Measurements from ENCODE around the gene MGAT3. TPM values are rescaled to one million over a fixed set of nuclear protein-coding genes. Genes with fewer than 3 reads are reported as not detected.

Gene MGAT3
- total and polyA plus RNA-seq, 9 of the 15 experiments (the other 6 are each of a cell fraction or from before 2014, with no cell fraction given), result 0.10 to 11.5 (median 4.6) TPM

DNA sequence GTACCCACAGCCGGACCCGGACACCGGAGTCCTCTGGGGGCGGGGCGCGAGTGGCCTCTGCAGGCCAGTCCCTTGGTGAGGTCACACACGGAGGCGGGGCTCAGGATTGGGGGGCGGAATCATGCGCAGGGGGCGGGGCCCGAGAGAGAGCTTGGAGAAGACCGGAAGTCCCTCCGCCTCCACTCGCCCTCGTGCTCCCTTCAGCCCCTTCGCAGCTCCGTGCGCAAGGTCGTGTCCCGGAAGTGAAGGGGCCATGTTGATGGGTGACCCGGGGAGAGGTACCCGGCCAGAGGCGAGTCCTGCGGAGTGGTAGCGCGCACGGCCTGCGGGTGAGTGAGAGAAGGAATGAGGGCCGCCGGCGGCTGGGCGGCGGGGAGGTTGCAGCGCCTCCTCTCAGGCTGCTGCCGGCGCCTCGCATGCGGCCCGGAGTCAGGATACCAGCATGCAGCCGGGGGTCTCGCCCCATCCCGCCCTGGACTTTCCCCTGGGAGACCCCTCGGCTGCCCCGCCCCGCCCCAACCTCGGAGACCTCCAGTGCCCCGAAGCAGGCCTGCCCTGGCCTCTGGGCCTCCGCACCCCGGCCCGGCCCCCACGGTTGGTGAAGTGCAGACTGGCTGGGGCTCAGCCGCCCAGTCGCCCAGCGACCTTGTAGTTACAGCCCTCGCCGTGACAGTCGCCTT, 45.4 kb downstream of the MGAT3 start, which contains the start of gene MIEF1 (continued):
- TF ChIP-seq, protein P1, sequence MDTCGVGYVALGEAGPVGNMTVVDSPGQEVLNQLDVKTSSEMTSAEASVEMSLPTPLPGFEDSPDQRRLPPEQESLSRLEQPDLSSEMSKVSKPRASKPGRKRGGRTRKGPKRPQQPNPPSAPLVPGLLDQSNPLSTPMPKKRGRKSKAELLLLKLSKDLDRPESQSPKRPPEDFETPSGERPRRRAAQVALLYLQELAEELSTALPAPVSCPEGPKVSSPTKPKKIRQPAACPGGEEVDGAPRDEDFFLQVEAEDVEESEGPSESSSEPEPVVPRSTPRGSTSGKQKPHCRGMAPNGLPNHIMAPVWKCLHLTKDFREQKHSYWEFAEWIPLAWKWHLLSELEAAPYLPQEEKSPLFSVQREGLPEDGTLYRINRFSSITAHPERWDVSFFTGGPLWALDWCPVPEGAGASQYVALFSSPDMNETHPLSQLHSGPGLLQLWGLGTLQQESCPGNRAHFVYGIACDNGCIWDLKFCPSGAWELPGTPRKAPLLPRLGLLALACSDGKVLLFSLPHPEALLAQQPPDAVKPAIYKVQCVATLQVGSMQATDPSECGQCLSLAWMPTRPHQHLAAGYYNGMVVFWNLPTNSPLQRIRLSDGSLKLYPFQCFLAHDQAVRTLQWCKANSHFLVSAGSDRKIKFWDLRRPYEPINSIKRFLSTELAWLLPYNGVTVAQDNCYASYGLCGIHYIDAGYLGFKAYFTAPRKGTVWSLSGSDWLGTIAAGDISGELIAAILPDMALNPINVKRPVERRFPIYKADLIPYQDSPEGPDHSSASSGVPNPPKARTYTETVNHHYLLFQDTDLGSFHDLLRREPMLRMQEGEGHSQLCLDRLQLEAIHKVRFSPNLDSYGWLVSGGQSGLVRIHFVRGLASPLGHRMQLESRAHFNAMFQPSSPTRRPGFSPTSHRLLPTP (IDR thresholded peaks at IDR 0.05; ENCODE audit: borderline replicate concordance, extremely low read depth, insufficient read length), result no peak
- no peak for TF ChIP-seq ZNF324 (CRISPR knock-in tag; IDR thresholded peaks at IDR 0.05)
- TF ChIP-seq, protein P2, sequence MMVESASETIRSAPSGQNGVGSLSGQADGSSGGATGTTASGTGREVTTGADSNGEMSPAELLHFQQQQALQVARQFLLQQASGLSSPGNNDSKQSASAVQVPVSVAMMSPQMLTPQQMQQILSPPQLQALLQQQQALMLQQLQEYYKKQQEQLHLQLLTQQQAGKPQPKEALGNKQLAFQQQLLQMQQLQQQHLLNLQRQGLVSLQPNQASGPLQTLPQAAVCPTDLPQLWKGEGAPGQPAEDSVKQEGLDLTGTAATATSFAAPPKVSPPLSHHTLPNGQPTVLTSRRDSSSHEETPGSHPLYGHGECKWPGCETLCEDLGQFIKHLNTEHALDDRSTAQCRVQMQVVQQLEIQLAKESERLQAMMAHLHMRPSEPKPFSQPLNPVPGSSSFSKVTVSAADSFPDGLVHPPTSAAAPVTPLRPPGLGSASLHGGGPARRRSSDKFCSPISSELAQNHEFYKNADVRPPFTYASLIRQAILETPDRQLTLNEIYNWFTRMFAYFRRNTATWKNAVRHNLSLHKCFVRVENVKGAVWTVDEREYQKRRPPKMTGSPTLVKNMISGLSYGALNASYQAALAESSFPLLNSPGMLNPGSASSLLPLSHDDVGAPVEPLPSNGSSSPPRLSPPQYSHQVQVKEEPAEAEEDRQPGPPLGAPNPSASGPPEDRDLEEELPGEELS (CRISPR knock-in tag; IDR thresholded peaks at IDR 0.05; ENCODE audit: borderline replicate concordance), result no peak
- TF ChIP-seq ZNF24 (IDR thresholded peaks at IDR 0.05), result no peak
- TF ChIP-seq SIRT6 (IDR thresholded peaks at IDR 0.05; ENCODE audit: low read depth, low read length), result no peak
- no peak for TF ChIP-seq ZNF143 (CRISPR knock-in tag; IDR thresholded peaks at IDR 0.05)
- no peak for TF ChIP-seq PYGO2 (tag; IDR thresholded peaks at IDR 0.05)
- peak; percentile 37 for TF ChIP-seq MEIS2 (IDR thresholded peaks at IDR 0.05; ENCODE audit: partially characterized antibody)
- TF ChIP-seq FOS (IDR thresholded peaks at IDR 0.05; ENCODE audit: extremely low read depth, insufficient read length), result no peak
- TF ChIP-seq STAT5B (CRISPR knock-in tag; IDR thresholded peaks at IDR 0.05), result no peak
- TF ChIP-seq BRCA1 (IDR thresholded peaks at IDR 0.05), result no peak
- TF ChIP-seq BRCA1 (CRISPR knock-in tag; IDR thresholded peaks at IDR 0.05), result no peak
- TF ChIP-seq TGIF2 (CRISPR knock-in tag; IDR thresholded peaks at IDR 0.05), result no peak
- no peak for TF ChIP-seq FOSL1 (tag; conservative IDR thresholded peaks at IDR 0.05)
- no peak for TF ChIP-seq KAT8 (IDR thresholded peaks at IDR 0.05; ENCODE audit: low read depth)
- TF ChIP-seq, protein P3, sequence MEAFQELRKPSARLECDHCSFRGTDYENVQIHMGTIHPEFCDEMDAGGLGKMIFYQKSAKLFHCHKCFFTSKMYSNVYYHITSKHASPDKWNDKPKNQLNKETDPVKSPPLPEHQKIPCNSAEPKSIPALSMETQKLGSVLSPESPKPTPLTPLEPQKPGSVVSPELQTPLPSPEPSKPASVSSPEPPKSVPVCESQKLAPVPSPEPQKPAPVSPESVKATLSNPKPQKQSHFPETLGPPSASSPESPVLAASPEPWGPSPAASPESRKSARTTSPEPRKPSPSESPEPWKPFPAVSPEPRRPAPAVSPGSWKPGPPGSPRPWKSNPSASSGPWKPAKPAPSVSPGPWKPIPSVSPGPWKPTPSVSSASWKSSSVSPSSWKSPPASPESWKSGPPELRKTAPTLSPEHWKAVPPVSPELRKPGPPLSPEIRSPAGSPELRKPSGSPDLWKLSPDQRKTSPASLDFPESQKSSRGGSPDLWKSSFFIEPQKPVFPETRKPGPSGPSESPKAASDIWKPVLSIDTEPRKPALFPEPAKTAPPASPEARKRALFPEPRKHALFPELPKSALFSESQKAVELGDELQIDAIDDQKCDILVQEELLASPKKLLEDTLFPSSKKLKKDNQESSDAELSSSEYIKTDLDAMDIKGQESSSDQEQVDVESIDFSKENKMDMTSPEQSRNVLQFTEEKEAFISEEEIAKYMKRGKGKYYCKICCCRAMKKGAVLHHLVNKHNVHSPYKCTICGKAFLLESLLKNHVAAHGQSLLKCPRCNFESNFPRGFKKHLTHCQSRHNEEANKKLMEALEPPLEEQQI (IDR thresholded peaks at IDR 0.05), result no peak
- TF ChIP-seq ELF1 (tag; IDR thresholded peaks at IDR 0.05), result peak; percentile 80
- no peak for TF ChIP-seq ZNF77 (CRISPR knock-in tag; IDR thresholded peaks at IDR 0.05)
- TF ChIP-seq, protein P4, sequence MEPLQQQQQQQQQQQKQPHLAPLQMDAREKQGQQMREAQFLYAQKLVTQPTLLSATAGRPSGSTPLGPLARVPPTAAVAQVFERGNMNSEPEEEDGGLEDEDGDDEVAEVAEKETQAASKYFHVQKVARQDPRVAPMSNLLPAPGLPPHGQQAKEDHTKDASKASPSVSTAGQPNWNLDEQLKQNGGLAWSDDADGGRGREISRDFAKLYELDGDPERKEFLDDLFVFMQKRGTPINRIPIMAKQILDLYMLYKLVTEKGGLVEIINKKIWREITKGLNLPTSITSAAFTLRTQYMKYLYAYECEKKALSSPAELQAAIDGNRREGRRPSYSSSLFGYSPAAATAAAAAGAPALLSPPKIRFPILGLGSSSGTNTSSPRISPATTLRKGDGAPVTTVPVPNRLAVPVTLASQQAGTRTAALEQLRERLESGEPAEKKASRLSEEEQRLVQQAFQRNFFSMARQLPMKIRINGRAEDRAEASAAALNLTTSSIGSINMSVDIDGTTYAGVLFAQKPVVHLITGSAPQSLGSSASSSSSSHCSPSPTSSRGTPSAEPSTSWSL (CRISPR knock-in tag; IDR thresholded peaks at IDR 0.05; ENCODE audit: borderline replicate concordance), result no peak
